Smooth muscle cell (in vitro differentiated cells): Measurements from ENCODE around the gene TMEM198. TPM values are rescaled to one million over a fixed set of nuclear protein-coding genes. Genes with fewer than 3 reads are reported as not detected.

Experiments
- DNase-seq: peaks from one replicate; lab custom pipeline; 2025; ENCODE audit not compliant: unreplicated experiment; lab: John Stamatoyannopoulos, UW
- H2AFZ ChIP-seq: fragments of 200-600 bp; sonication (generic); 2 replicates; pipeline ENCODE4 v1.6.0; 2016; ENCODE audit warnings: antibody characterized with exemption, low read depth, mild to moderate bottlenecking
- H3F3A ChIP-seq: fragments of 200-600 bp; sonication (generic); 2 replicates; pipeline ENCODE4 v1.6.0; 2017; ENCODE audit warnings: antibody characterized with exemption, low read depth
- H3K27ac ChIP-seq: fragments of 200-600 bp; sonication (generic); 2 replicates; pipeline ENCODE4 v1.5.1; 2016; ENCODE audit warnings: low read depth, mild to moderate bottlenecking
- H3K27me3 ChIP-seq: fragments of 200-600 bp; sonication (generic); 2 replicates; pipeline ENCODE4 v1.6.1; 2016; ENCODE audit warnings: low read depth, mild to moderate bottlenecking
- H3K36me3 ChIP-seq: fragments of 200-600 bp; sonication (generic); 2 replicates; pipeline ENCODE4 v1.5.1; 2016; ENCODE audit warnings: low read depth
- H3K4me1 ChIP-seq: fragments of 200-600 bp; sonication (generic); 2 replicates; pipeline ENCODE4 v1.5.1; 2016; ENCODE audit warnings: low read depth
- H3K4me2 ChIP-seq: fragments of 200-600 bp; sonication (generic); 2 replicates; pipeline ENCODE4 v1.6.0; 2016; ENCODE audit warnings: mild to moderate bottlenecking
- H3K4me3 ChIP-seq: fragments of 200-600 bp; sonication (generic); 2 replicates; pipeline ENCODE4 v1.5.1; 2016; ENCODE audit warnings: mild to moderate bottlenecking
- H3K79me2 ChIP-seq: fragments of 200-600 bp; sonication (generic); 2 replicates; pipeline ENCODE4 v1.6.0; 2016; ENCODE audit warnings: low read depth, mild to moderate bottlenecking
- H3K9ac ChIP-seq: fragments of 200-600 bp; sonication (generic); 2 replicates; pipeline ENCODE4 v1.6.0; 2016; ENCODE audit warnings: low read depth
- H3K9me3 ChIP-seq: fragments of 200-600 bp; sonication (generic); replicated peaks from 2 replicates; pipeline ENCODE4 v1.5.1; 2016; ENCODE audit warnings: low read depth
- H4K20me1 ChIP-seq: fragments of 200-600 bp; sonication (generic); 2 replicates; pipeline ENCODE4 v1.6.0; 2016; ENCODE audit warnings: low read depth
- CTCF ChIP-seq: fragments of 200-600 bp; sonication (generic); IDR thresholded peaks from 2 replicates; pipeline ENCODE4 v1.5.1; 2017; ENCODE audit warnings: borderline replicate concordance, mild to moderate bottlenecking, antibody characterized with exemption; ENCODE audit not compliant: insufficient read depth, poor library complexity, severe bottlenecking
- WGBS: methylation state at CpG from one replicate; pipeline ENCODE4 v1.1.7; 2016; ENCODE audit warnings: low lambda C conversion rate; 5-methylcytosine and 5-hydroxymethylcytosine counted together
- polyA plus RNA-seq: library from polyadenylated mRNA; unstranded; fragments of >200 nt; fragmentation: Nextera tagmentation; extraction: Ambion mirVana; gene quantifications from 2 replicates; pipeline ENCODE4 v1.2.1, GENCODE V29; 2016
- total RNA-seq: library from RNA; depleted of rRNA; stranded (reverse); fragments of >200 nt; gene quantifications from 2 replicates; pipeline ENCODE4 v1.2.3, GENCODE V29; 2014

TMEM198 gene
- total and polyA plus RNA-seq, 2 experiments from 2014 or later = 3.3 to 6.9 TPM

- no peak overlapping the region for H3K9ac ChIP-seq
- no peak overlapping the region for H2AFZ ChIP-seq
- peaks cover 9% of the 10 kb centered on the region for H3K79me2 ChIP-seq
- no peak overlapping the region for H3K4me2 ChIP-seq
- no peaks in the 10 kb centered on the region for H3F3A ChIP-seq
- WGBS = 89% methylated on average over 2 of the region's 3 CpGs
- DNase-seq = no peak
- H4K20me1 ChIP-seq = peaks cover 24% of the 10 kb centered on the region
- no peaks in the 10 kb centered on the region for H3K36me3 ChIP-seq
- H3K4me3 ChIP-seq = no peak overlapping the region
- peaks cover 15% of the 10 kb centered on the region for H3K4me1 ChIP-seq
- no peak for TF ChIP-seq CTCF
- no peaks in the 10 kb centered on the region for H3K9me3 ChIP-seq
- H3K27ac ChIP-seq = no peak overlapping the region
- no peaks in the 10 kb centered on the region for H3K27me3 ChIP-seq
These were observed 1.6 kb downstream of the TMEM198 start for GRCh38 chr2:219545295-219545942.

GRCh38 chr2:219545943-219546352, 2.1 kb downstream of the TMEM198 start:
- H3K4me3 ChIP-seq = no peak overlapping the region
- TF ChIP-seq CTCF = no peak
- H4K20me1 ChIP-seq = peaks cover 22% of the 10 kb centered on the region
- H3K27ac ChIP-seq = no peak overlapping the region
- H3K79me2 ChIP-seq = peaks cover 9% of the 10 kb centered on the region
- no peaks in the 10 kb centered on the region for H3K9me3 ChIP-seq
- no peak for DNase-seq
- H3K4me1 ChIP-seq = peaks cover 15% of the 10 kb centered on the region
- no peak overlapping the region for H3K9ac ChIP-seq
- no peaks in the 10 kb centered on the region for H3K36me3 ChIP-seq
- H3K27me3 ChIP-seq = no peaks in the 10 kb centered on the region
- no peak overlapping the region for H2AFZ ChIP-seq
- WGBS = 76% methylated on average over 4 of the region's 4 CpGs
- H3F3A ChIP-seq = no peaks in the 10 kb centered on the region
- H3K4me2 ChIP-seq = no peak overlapping the region

GRCh38 chr2:219547621-219548020, 3.8 kb downstream of the TMEM198 start:
- peaks cover 1% of the 10 kb centered on the region for H3K79me2 ChIP-seq
- DNase-seq = no peak
- no peaks in the 10 kb centered on the region for H3K27me3 ChIP-seq
- no peak overlapping the region for H3K9ac ChIP-seq
- no peaks in the 10 kb centered on the region for H3K9me3 ChIP-seq
- no peaks in the 10 kb centered on the region for H3K36me3 ChIP-seq
- peaks cover 8% of the 10 kb centered on the region for H3K4me1 ChIP-seq
- no peaks in the 10 kb centered on the region for H3F3A ChIP-seq
- H2AFZ ChIP-seq = no peak overlapping the region
- WGBS = 96% methylated on average over 26 of the region's 26 CpGs
- H3K4me3 ChIP-seq = no peak overlapping the region
- peaks cover 6% of the 10 kb centered on the region for H4K20me1 ChIP-seq
- no peak overlapping the region for H3K27ac ChIP-seq
- no peak for TF ChIP-seq CTCF
- no peak overlapping the region for H3K4me2 ChIP-seq

GRCh38 chr2:219548990-219549389, 5.2 kb downstream of the TMEM198 start:
- 98% methylated on average over 18 of the region's 18 CpGs for WGBS
- Histone ChIP-seq H3K4me1 (peaks cover 11% of the 10 kb centered on the region), H2AFZ (no peak overlapping the region), H3K27me3 (no peaks in the 10 kb centered on the region), H3K9me3 (no peaks in the 10 kb centered on the region), H3K4me2 (no peak overlapping the region), H3K36me3 (no peaks in the 10 kb centered on the region), H3K4me3 (no peak overlapping the region), H3F3A (no peaks in the 10 kb centered on the region), H3K27ac (no peak overlapping the region), H4K20me1 (peaks cover 4% of the 10 kb centered on the region), H3K9ac (no peak overlapping the region), H3K79me2 (no peaks in the 10 kb centered on the region)
- no peak for TF ChIP-seq CTCF
- DNase-seq = no peak
